Upper lobe of right lung (tissue), 1 donor: Measurements from ENCODE around the gene ZNF266. TPM values are rescaled to one million over a fixed set of nuclear protein-coding genes. Genes with fewer than 3 reads are reported as not detected.
A peak's percentile ranks its signal among the peaks of the same experiment; 100 is the strongest.

Source experiments
- ATAC-seq: fragments of 200-7000 bp; cut with Tn5 transposase; one replicate; pipeline ENCODE4 v1.9.1; 2020; ENCODE audit warnings: mild to moderate bottlenecking, moderate library complexity
- DNase-seq: peaks from one replicate; pipeline ENCODE4 v3.0.0-alpha.2; 2020
- H3K27ac ChIP-seq: fragments of 200-600 bp; one replicate; pipeline ENCODE4 v1.8.0; 2022
- H3K27me3 ChIP-seq: fragments of 200-600 bp; one replicate; pipeline ENCODE4 v1.8.0; 2022; ENCODE audit warnings: mild to moderate bottlenecking
- H3K36me3 ChIP-seq: fragments of 200-600 bp; one replicate; pipeline ENCODE4 v1.8.0; 2022
- H3K4me1 ChIP-seq: fragments of 200-600 bp; one replicate; pipeline ENCODE4 v1.8.0; 2022
- H3K4me3 ChIP-seq: fragments of 200-600 bp; one replicate; pipeline ENCODE4 v1.8.0; 2022; ENCODE audit warnings: mild to moderate bottlenecking
- H3K9me3 ChIP-seq: fragments of 200-600 bp; one replicate; pipeline ENCODE4 v1.8.0; 2022
- CTCF ChIP-seq: fragments of 200-600 bp; IDR thresholded peaks from one replicate; pipeline ENCODE4 v1.8.0; 2022; ENCODE audit warnings: antibody characterized with exemption
- intact Hi-C: fragments of 100-400 bp; cut with DNase I; formaldehyde crosslinking; loops from one replicate; pipeline ENCODE4 v1.11.0; 2022
- long read RNA-seq: library from polyadenylated mRNA; unstranded; transcript quantifications from one replicate; pipeline ENCODE4 v2.0.0, GENCODE V29; 2021
- total RNA-seq: library from RNA; stranded (reverse); fragmentation: NEBNext Ultra II Directional; extraction: Animal tissue kit (Norgen Biotek cat#: 25700); gene quantifications from one replicate; pipeline ENCODE4 v1.2.1, GENCODE V29; 2021
- donor health status: DM: no; HTN: yes; CAD: no; lungs with severe emphysema.

ZNF266 gene
- total RNA-seq, result 24.5 TPM
- long read RNA-seq, partial matches to known transcripts, result 1 of 32 reads
- long read RNA-seq, other reads (novel, unspliced or antisense), result 31 of 32 reads

- Histone ChIP-seq H3K27ac (peak within 1 kb of the TSS; percentile 91), H3K4me3 (peak within 1 kb of the TSS; percentile 81), H3K27me3 (no peaks in the 10 kb centered on the region), H3K9me3 (peaks cover 7% of the 10 kb centered on the region), H3K4me1 (peaks cover 13% of the 10 kb centered on the region), H3K36me3 (peaks cover 17% of the 10 kb centered on the region)
- ATAC-seq (peak; percentile 96), DNase-seq (peak; percentile 94)
- intact Hi-C loops, result no loop called here
- TF ChIP-seq CTCF, result peak; percentile 62
These were observed at the start of gene ZNF266 for GRCh38 chr19:9435279-9436268. TSS of gene ZNF266 (minus strand) at chr19:9435573. CDS start at chr19:9420089, 15,484 bp downstream.

- TF ChIP-seq CTCF, result no peak
- DNase-seq (no peak), ATAC-seq (no peak)
- Histone ChIP-seq H3K9me3 (peaks cover 21% of the 10 kb centered on the region), H3K27ac (no peak overlapping the region), H3K4me3 (no peak overlapping the region), H3K4me1 (no peaks in the 10 kb centered on the region), H3K27me3 (no peaks in the 10 kb centered on the region), H3K36me3 (no peaks in the 10 kb centered on the region)
- intact Hi-C loops, result no loop called here
These were observed 49.8 kb upstream of the ZNF266 start for GRCh38 chr19:9485140-9485539.

- no peak for TF ChIP-seq CTCF
- no peaks in the 10 kb centered on the region for H3K36me3 ChIP-seq
- no peak overlapping the region for H3K4me3 ChIP-seq
- ATAC-seq, result no peak
- DNase-seq, result no peak
- intact Hi-C loops, result no loop called here
- H3K4me1 ChIP-seq, result no peaks in the 10 kb centered on the region
- no peak overlapping the region for H3K27ac ChIP-seq
- peaks cover 16% of the 10 kb centered on the region for H3K9me3 ChIP-seq
- no peaks in the 10 kb centered on the region for H3K27me3 ChIP-seq
These were observed 39.6 kb upstream of the ZNF266 start for GRCh38 chr19:9474975-9475374.

GRCh38 chr19:9467161-9467560, 31.8 kb upstream of the ZNF266 start:
- Histone ChIP-seq H3K4me1 (no peaks in the 10 kb centered on the region), H3K36me3 (no peaks in the 10 kb centered on the region), H3K9me3 (peaks cover 55% of the 10 kb centered on the region), H3K27me3 (no peaks in the 10 kb centered on the region), H3K4me3 (no peak overlapping the region), H3K27ac (no peak overlapping the region)
- intact Hi-C loops, result no loop called here
- DNase-seq (no peak), ATAC-seq (no peak)
- no peak for TF ChIP-seq CTCF

GRCh38 chr19:9461938-9462337, 26.6 kb upstream of the ZNF266 start:
- no peak for TF ChIP-seq CTCF
- no peak for ATAC-seq
- no peaks in the 10 kb centered on the region for H3K36me3 ChIP-seq
- no peaks in the 10 kb centered on the region for H3K27me3 ChIP-seq
- DNase-seq, result no peak
- H3K4me1 ChIP-seq, result no peaks in the 10 kb centered on the region
- no peak overlapping the region for H3K4me3 ChIP-seq
- intact Hi-C loops, result no loop called here
- peaks cover 56% of the 10 kb centered on the region for H3K9me3 ChIP-seq
- no peak overlapping the region for H3K27ac ChIP-seq
